GM12878 (cell line): ENCODE measurements around the gene TBL1XR1. TPM values are rescaled to one million over a fixed set of nuclear protein-coding genes. Genes with fewer than 3 reads are reported as not detected.

Experiments used
- ATAC-seq: fragments of 200-7000 bp; cut with Tn5 transposase; 3 replicates; pipeline ENCODE4 v1.9.1; 2020; ENCODE audit warnings: mild to moderate bottlenecking, moderate library complexity
- BruUV-seq: library from RNA; stranded (reverse); fragments of 400-500 nt; replicated peaks from 2 replicates; lab custom pipeline; 2021; lab: Mats Ljungman, UMichigan
- CTCF ChIA-PET: fragments of 300-600 bp; sonication (Branson Sonifier 250); formaldehyde crosslinking; extraction: SDS; loops from one replicate; lab custom pipeline; 2021; ENCODE audit warnings: inconsistent platforms; lab: Yijun Ruan, JAX
- POLR2A ChIA-PET: fragments of 350-600 bp; formaldehyde crosslinking; extraction: SDS; loops from one replicate; lab custom pipeline; 2021; ENCODE audit warnings: inconsistent platforms; lab: Charles Lee
- RAD21 ChIA-PET: fragments of 300-600 bp; sonication (Branson Sonifier 250); formaldehyde crosslinking; loops from one replicate; lab custom pipeline; 2023; ENCODE audit warnings: antibody characterized with exemption; ENCODE audit not compliant: unreplicated experiment; lab: Charles Lee
- SMC1A ChIA-PET: fragments of 300-600 bp; sonication (Branson Sonifier 250); formaldehyde crosslinking; loops from one replicate; lab custom pipeline; 2023; ENCODE audit not compliant: unreplicated experiment, uncharacterized antibody; lab: Charles Lee
- DNase-seq: peaks from one replicate; pipeline ENCODE4 v3.0.0-alpha.2; 2011; ENCODE audit warnings: low read depth, low spot score
- FAIRE-seq: peaks from 3 replicates; lab custom pipeline; 2011; peaks lifted over from hg19 to GRCh38; lab: Jason Lieb, UNC
- H2AFZ ChIP-seq: 2 replicates; pipeline ENCODE4 v1.6.0; 2011; ENCODE audit warnings: low read depth, low read length, control low read depth; ENCODE audit not compliant: control insufficient read depth
- H3K27ac ChIP-seq: 2 replicates; pipeline ENCODE4 v1.5.1; 2011; ENCODE audit warnings: control low read depth; ENCODE audit not compliant: control insufficient read depth, insufficient read depth
- H3K27me3 ChIP-seq, 2 experiments: replicated peaks in 1 of 2; 2 replicates each; pipeline versions ENCODE4 v1.6.0 to v1.6.1; 2011; ENCODE audit warnings: low read length in 1 of 2; ENCODE audit not compliant: control insufficient read depth in 2 of 2, insufficient read depth in 2 of 2
- H3K36me3 ChIP-seq, 2 experiments: 2 replicates each; pipeline ENCODE4 v1.5.1; 2011; ENCODE audit warnings: low read length in 1 of 2; ENCODE audit not compliant: control insufficient read depth in 2 of 2, insufficient read depth in 2 of 2
- H3K4me1 ChIP-seq: 2 replicates; pipeline ENCODE4 v1.6.1; 2011; ENCODE audit warnings: mild to moderate bottlenecking, low read length, moderate library complexity, mixed read lengths; ENCODE audit not compliant: control insufficient read depth, insufficient read depth
- H3K4me2 ChIP-seq: 2 replicates; pipeline ENCODE4 v1.6.0; 2011; ENCODE audit warnings: control low read depth; ENCODE audit not compliant: control insufficient read depth, insufficient read depth
- H3K4me3 ChIP-seq: fragments of 200-600 bp; sonication (generic); 2 replicates; pipeline ENCODE4 v1.5.1; 2016
- H3K79me2 ChIP-seq: 2 replicates; pipeline ENCODE4 v1.6.0; 2011; ENCODE audit warnings: low read length; ENCODE audit not compliant: control insufficient read depth, insufficient read depth
- H3K9ac ChIP-seq: 2 replicates; pipeline ENCODE4 v1.8.0; 2011; ENCODE audit warnings: low read length, control low read depth, mixed read lengths; ENCODE audit not compliant: control insufficient read depth, insufficient read depth
- H3K9me3 ChIP-seq: replicated peaks from 3 replicates; pipeline ENCODE4 v1.5.1; 2011; ENCODE audit warnings: mild to moderate bottlenecking, low read length; ENCODE audit not compliant: control insufficient read depth, insufficient read depth
- H4K20me1 ChIP-seq: 2 replicates; pipeline ENCODE4 v1.6.0; 2011; ENCODE audit not compliant: control insufficient read depth, insufficient read depth
- BACH1 ChIP-seq: fragments of 450-650 bp; IDR thresholded peaks from 2 replicates; pipeline ENCODE4 v1.6.1; 2017; ENCODE audit warnings: mild to moderate bottlenecking, borderline replicate concordance
- EP300 ChIP-seq, 2 experiments: fragments of 150-350 bp in 1 of 2; IDR thresholded peaks; 2 replicates each; pipeline ENCODE4 v1.6.1; 2011 to 2012; ENCODE audit warnings: low read depth in 2 of 2, low read length in 2 of 2, borderline replicate concordance in 1 of 2, improper control_type of control experiment in 1 of 2, inconsistent platforms in 1 of 2; ENCODE audit not compliant: control insufficient read depth in 1 of 2
- IRF4 ChIP-seq: IDR thresholded peaks from 2 replicates; pipeline ENCODE4 v1.6.1; 2011; ENCODE audit warnings: low read depth, low read length
- NR2C2 ChIP-seq: IDR thresholded peaks from 2 replicates; pipeline ENCODE4 v1.6.1; 2011; ENCODE audit warnings: borderline replicate concordance, low read depth; ENCODE audit not compliant: control insufficient read depth, insufficient read length
- POLR2AphosphoS5 ChIP-seq: IDR thresholded peaks from 2 replicates; pipeline ENCODE4 v1.6.1; 2011; ENCODE audit warnings: mild to moderate bottlenecking, low read length, inconsistent platforms
- RAD51 ChIP-seq: fragments of 450-650 bp; IDR thresholded peaks from 2 replicates; pipeline ENCODE4 v1.6.1; 2016; ENCODE audit warnings: moderate library complexity, mild to moderate bottlenecking, inconsistent platforms
- RFX5 ChIP-seq: IDR thresholded peaks from 2 replicates; pipeline ENCODE4 v1.6.1; 2011; ENCODE audit warnings: low read depth, low read length, improper control_type of control experiment
- TARDBP ChIP-seq: IDR thresholded peaks from 2 replicates; pipeline ENCODE4 v1.6.1; 2016; ENCODE audit warnings: borderline replicate concordance
- USF2 ChIP-seq: IDR thresholded peaks from 2 replicates; pipeline ENCODE4 v1.6.1; 2011; ENCODE audit warnings: low read depth, low read length, improper control_type of control experiment, borderline replicate concordance
- WRNIP1 ChIP-seq: IDR thresholded peaks from 2 replicates; pipeline ENCODE4 v1.6.1; 2011; ENCODE audit warnings: low read depth, low read length, improper control_type of control experiment, borderline replicate concordance
- WGBS: methylation state at CpG from one replicate; pipeline ENCODE4 v1.1.6; 2016; ENCODE audit warnings: low lambda C conversion rate; ENCODE audit not compliant: insufficient replicate concordance, insufficient coverage; ENCODE audit errors: missing lambda C conversion rate; 5-methylcytosine and 5-hydroxymethylcytosine counted together
- in situ Hi-C: fragments of 300-500 bp; cut with MboI; formaldehyde crosslinking; loops from 9 replicates; pipeline ENCODE4 v1.14.3; 2018; ENCODE audit warnings: mixed read lengths
- intact Hi-C: fragments of 100-400 bp; cut with micrococcal nuclease; formaldehyde crosslinking; loops from one replicate; pipeline ENCODE4 v1.14.2; 2022; ENCODE audit not compliant: unreplicated experiment
- polyA plus RNA-seq, 11 experiments: library from polyadenylated mRNA; depleted of rRNA in 4 of 11; unstranded in 6 of 11; stranded (reverse) in 5 of 11; fragments of >200 nt; fragmentation: Nextera tagmentation in 4 of 11; fragmentation: Illumina TruSeq in 1 of 11; extraction: Ambion mirVana in 4 of 11; extraction: Trizol in 1 of 11; gene quantifications; 1 replicate in 1 of 11; 2 replicates in 10 of 11; pipeline versions ENCODE4 v1.2.1 to v1.2.3, GENCODE V29; 2011 to 2016; ENCODE audit warnings: inconsistent platforms in 2 of 11, missing spikeins in 2 of 11, low read depth in 1 of 11
- total RNA-seq, 4 experiments: library from RNA; depleted of rRNA in 3 of 4; stranded (reverse); fragments of >200 nt in 3 of 4; fragmentation: Illumina TruSeq in 1 of 4; extraction: Trizol in 1 of 4; gene quantifications; 2 replicates each; pipeline versions ENCODE4 v1.2.1 to v1.2.3, GENCODE V29; 2013 to 2021
- TF ChIP-seq, protein P1 (sequence below): fragments of 450-650 bp; IDR thresholded peaks from 2 replicates; pipeline ENCODE4 v1.6.1; 2014; ENCODE audit warnings: mild to moderate bottlenecking

Gene TBL1XR1
- total and polyA plus RNA-seq, 10 of the 15 experiments (the other 5 are each of a cell fraction or from before 2014, with no cell fraction given): 13.0 to 115 (median 60.4) TPM

GRCh38 chr3:176988795-176989194, 208.5 kb downstream of the TBL1XR1 start:
- Histone ChIP-seq H3K4me2 (no peak overlapping the region), H4K20me1 (no peaks in the 10 kb centered on the region), H3K36me3 (no peaks in the 10 kb centered on the region), H3K27me3 (no peaks in the 10 kb centered on the region; a peak in 1 of 4 replicates), H3K4me1 (no peaks in the 10 kb centered on the region), H3K9me3 (no peaks in the 10 kb centered on the region), H3K4me3 (no peak overlapping the region), H3K27ac (no peak overlapping the region), H3K9ac (no peak overlapping the region), H2AFZ (no peak overlapping the region), H3K79me2 (no peaks in the 10 kb centered on the region)
- POLR2A ChIA-PET: no interaction called here
- CTCF ChIA-PET: no interaction called here
- DNase-seq: no peak
- intact Hi-C loops (no loop called here), in situ Hi-C loops (no loop called here)
- BruUV-seq: no TSS peak
- TF ChIP-seq IRF4 (no peak), WRNIP1 (no peak), RFX5 (no peak), EP300 (IDR thresholded peaks at IDR 0.05; ENCODE audit: borderline replicate concordance in 1 of 2, control insufficient read depth in 1 of 2, low read depth in 2 of 2, low read length in 2 of 2) (no peak), USF2 (no peak), POLR2AphosphoS5 (no peak), TARDBP (no peak), RAD51 (no peak), NR2C2 (no peak), BACH1 (no peak)
- TF ChIP-seq, protein P1, sequence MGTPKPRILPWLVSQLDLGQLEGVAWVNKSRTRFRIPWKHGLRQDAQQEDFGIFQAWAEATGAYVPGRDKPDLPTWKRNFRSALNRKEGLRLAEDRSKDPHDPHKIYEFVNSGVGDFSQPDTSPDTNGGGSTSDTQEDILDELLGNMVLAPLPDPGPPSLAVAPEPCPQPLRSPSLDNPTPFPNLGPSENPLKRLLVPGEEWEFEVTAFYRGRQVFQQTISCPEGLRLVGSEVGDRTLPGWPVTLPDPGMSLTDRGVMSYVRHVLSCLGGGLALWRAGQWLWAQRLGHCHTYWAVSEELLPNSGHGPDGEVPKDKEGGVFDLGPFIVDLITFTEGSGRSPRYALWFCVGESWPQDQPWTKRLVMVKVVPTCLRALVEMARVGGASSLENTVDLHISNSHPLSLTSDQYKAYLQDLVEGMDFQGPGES: no peak
- FAIRE-seq: no peak
- ATAC-seq: no peak
- SMC1A ChIA-PET: no interaction called here
- RAD21 ChIA-PET: no interaction called here
- whole genome bisulfite sequencing: 5% methylated on average over 3 of the region's 3 CpGs
